ENCODE data around the gene NCR2.

NCR2 gene

GRCh38 chr6:41359617-41360313 is 24.4 kb downstream of the NCR2 start:
- no peak for DNase-seq

GRCh38 chr6:41360314-41360685 is 24.9 kb downstream of the NCR2 start:
- no peak for DNase-seq

- no peak for DNase-seq
Observed at GRCh38 chr6:41366150-41366549, 30.7 kb downstream of the NCR2 start.

DNA sequence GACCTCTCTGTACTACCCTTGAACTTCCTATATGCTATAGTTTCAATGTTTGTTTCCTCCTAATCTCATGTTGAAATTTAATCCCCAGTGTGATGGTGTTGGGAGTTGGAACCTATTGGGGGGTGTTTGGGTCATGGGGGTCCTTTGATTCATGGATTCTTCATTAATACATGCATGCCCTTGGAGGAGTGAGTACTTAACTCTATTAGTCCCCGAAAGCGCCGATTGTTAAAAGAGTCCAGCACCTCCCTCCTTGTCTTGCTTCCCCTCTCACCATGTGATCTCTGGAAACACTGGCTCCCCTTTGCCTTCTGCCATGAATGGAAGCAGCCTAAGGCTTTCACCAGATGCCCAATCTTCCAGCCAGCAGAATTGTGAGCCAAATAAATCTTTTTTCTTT is 31.7 kb downstream of the NCR2 start:
- DNase-seq, result no peak

GRCh38 chr6:41367700-41368099 is 32.3 kb downstream of the NCR2 start:
- DNase-seq, result peak; percentile 39

GRCh38 chr6:41370488-41371111 is 35.2 kb downstream of the NCR2 start:
- DNase-seq, result no peak

DNA sequence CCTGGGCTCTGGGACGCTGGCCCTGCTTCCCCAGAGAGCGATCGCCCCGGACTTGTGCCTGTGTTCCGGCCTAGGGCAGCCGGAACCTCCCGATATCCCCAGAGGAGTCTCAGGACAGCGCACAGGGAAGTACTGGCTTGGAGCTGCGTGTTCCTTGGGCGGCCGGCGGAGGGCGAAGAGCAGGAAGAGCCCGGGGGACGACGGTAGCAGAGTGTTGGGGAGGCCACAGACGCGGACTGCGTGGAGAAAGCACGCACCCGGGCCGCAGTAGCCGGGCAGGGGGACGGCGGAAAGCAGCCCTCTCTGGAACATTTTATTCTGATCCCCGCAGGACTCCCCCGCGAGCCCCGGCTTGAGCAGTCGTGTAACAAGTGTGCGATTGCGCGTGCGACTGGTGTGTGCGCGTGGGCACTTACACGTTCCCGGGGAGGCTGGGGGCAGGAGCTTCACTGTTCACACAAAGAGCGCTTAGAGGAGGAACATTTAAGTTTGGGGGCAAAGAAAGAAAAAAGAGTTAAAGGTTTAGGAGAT is 36.1 kb downstream of the NCR2 start:
- DNase-seq, result no peak

GRCh38 chr6:41371992-41372831 is 36.8 kb downstream of the NCR2 start:
- no peak for DNase-seq

GRCh38 chr6:41372832-41373626 is 37.6 kb downstream of the NCR2 start:
- no peak for DNase-seq

GRCh38 chr6:41373627-41373918 is 38.2 kb downstream of the NCR2 start:
- DNase-seq, result no peak

DNA sequence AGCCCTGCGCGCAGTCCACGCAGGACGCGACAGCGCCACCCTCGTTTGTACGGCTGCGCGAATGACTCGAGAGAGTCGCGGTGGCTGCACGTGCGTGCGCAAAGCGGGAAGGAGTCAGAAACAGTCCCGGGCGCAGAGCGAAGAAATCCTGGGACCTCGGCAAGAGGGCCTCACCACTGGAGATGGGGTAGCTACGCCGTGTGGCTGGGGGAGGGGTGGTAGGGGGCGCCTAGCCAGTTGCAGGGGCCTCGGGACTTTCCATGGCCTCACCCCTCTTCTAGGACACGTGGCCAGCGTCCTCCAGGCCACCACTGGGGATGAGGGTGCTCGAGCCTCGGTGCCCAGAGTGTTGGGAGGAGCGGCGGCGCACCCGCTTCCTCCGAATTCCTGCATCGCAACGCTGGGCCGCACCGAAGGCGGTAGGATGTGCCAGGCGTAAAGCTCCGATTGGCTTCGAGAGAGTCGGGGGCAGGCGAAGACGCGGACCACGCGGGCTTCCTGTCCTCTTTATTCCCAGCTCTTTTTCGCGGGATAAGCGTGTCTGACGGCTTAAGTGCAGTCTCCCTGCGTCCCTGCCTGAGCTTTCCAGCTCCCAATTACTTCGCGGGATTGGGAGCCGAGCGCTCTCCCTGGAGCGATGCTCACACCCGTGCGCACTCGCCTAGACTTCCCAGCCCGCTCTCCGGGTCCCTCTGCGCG is 38.7 kb downstream of the NCR2 start:
- DNase-seq, result no peak

GRCh38 chr6:41374618-41375590 is 39.5 kb downstream of the NCR2 start:
- no peak for DNase-seq

DNA sequence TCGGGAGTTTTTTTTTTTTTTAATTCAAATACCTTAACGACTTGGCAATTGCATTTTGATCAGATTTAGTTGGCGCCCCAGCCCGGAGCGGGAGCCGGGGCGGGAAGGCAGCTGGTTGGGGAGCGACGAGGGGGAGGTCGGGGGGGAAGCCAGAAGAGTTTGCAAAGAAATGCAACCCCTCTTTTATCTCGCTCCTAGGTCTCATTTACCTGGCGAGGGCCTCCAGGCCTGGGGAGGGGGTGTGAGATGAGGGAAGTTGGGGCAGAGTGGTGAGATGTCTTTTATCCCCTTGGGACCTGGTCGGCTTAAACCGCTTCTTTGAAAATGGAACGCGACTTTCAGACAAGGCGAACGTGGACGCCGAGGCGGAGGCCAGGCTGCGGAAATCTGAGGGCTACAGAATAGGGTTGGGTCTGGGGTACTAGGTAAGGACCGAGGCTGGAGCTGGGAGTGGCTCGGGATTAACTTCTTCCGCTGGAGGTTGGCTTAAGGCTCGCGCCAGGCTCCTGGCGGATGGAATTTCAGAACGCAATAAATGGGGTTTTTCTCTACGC is 40.3 kb downstream of the NCR2 start:
- no peak for DNase-seq

DNA sequence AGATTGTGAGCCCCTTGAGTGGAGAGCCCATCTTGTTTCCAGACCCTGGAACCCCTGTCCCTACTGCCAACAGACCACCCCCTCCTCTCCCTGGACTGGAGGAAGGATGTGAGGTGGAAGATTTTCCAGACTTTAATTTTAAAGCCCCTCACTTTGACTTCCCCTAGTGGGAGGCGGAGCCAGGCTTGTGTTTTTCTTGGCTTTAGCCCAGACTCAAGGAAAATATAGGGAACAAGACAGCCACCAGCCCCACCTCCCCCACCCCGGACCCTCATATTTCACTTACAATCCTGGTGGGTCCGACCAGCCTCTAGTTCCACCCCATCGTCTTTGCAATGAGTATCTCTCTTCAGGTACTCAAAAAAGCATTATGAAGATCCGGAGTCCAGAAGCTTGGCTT is 40.8 kb downstream of the NCR2 start:
- DNase-seq, result no peak

- DNase-seq, result no peak
Observed at GRCh38 chr6:41377071-41377470, 41.7 kb downstream of the NCR2 start.

GRCh38 chr6:41379306-41379705 is 43.9 kb downstream of the NCR2 start:
- no peak for DNase-seq

- no peak for DNase-seq
Observed at GRCh38 chr6:41386594-41386993, 51.2 kb downstream of the NCR2 start.

DNA sequence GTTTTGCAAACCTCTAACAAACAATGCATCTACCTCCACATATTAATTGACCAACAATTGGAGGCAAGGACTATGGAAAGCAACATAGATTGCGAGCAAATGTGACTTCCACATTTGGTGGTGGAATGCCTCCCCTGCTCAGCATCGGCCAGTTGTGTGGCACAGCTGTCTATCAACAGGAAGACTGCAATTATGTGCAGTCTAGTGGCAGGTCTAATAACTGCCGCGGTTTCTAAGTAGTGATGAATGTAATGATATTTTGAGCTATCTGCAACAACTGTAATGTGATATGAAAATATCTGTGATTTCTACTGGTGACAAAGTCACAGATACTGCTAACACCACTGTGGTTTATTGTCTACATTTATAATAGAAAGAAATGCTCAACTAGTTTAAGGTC is 56.8 kb downstream of the NCR2 start:
- no peak for DNase-seq

- DNase-seq, result no peak
Observed at GRCh38 chr6:41396335-41396734, 60.9 kb downstream of the NCR2 start.

- no peak for DNase-seq
Observed at GRCh38 chr6:41399424-41399823, 64.0 kb downstream of the NCR2 start.
